HCT116 (cell line): ENCODE results near the gene BRIP1. TPM values are rescaled to one million over a fixed set of nuclear protein-coding genes. Genes with fewer than 3 reads are reported as not detected.
"Not testable (repeated sequence)": the region's sequence is repeated elsewhere in the genome, so short reads cannot be mapped to it uniquely, and the experiment has no call there.

Experiments
- ATAC-seq: fragments of 200-7000 bp; cut with Tn5 transposase; 2 replicates; pipeline ENCODE4 v1.9.1; 2020; ENCODE audit warnings: mild to moderate bottlenecking, moderate library complexity
- BruUV-seq: library from RNA; stranded (reverse); fragments of 400-500 nt; replicated peaks from 2 replicates; lab custom pipeline; 2021; lab: Mats Ljungman, UMichigan
- CTCF ChIA-PET: fragments of 300-600 bp; sonication (Branson Sonifier 250); formaldehyde crosslinking; loops from one replicate; lab custom pipeline; 2021; ENCODE audit warnings: antibody characterized with exemption; lab: Charles Lee
- POLR2A ChIA-PET: fragments of 300-600, 350-600 bp; sonication (Branson Sonifier 250); formaldehyde crosslinking; loops from one replicate; lab custom pipeline; 2021; ENCODE audit warnings: antibody characterized with exemption; lab: Charles Lee
- RAD21 ChIA-PET, 2 experiments: fragments of 300-600 bp; sonication (Branson Sonifier 250); formaldehyde crosslinking; loops; one replicate each; lab custom pipeline; 2023; ENCODE audit warnings: low total read pairs in 2 of 2; ENCODE audit not compliant: uncharacterized antibody in 2 of 2, unreplicated experiment in 2 of 2, low non-redundant PET in 1 of 2; lab: Charles Lee
- DNase-seq: peaks from one replicate; pipeline ENCODE4 v3.0.0-alpha.2; 2010; ENCODE audit warnings: low read depth, low spot score
- H2AFZ ChIP-seq: fragments of 200-600 bp; shearing (Covaris generic), sonication (generic); 2 replicates; pipeline ENCODE4 v1.6.1; 2017; ENCODE audit warnings: low read depth, mixed run types, mixed read lengths, antibody characterized with exemption, low read length; ENCODE audit not compliant: poor library complexity, severe bottlenecking
- H3K27ac ChIP-seq: 2 replicates; pipeline ENCODE4 v1.5.1; 2012; ENCODE audit warnings: low read depth, low read length
- H3K27me3 ChIP-seq: fragments of 200-600 bp; sonication (generic); 2 replicates; pipeline ENCODE4 v1.6.1; 2016; ENCODE audit warnings: mixed run types, low read length, mixed read lengths; ENCODE audit not compliant: insufficient read depth
- H3K36me3 ChIP-seq, 2 experiments: fragments of 200-500 bp in 1 of 2; fragments of 200-600 bp in 1 of 2; sonication (Bioruptor generic) in 1 of 2; sonication (generic) in 1 of 2; 2 replicates each; pipeline versions ENCODE4 v1.5.1 to v1.6.1; 2014 to 2016; ENCODE audit warnings: low read length in 2 of 2, inconsistent platforms in 1 of 2, mixed read lengths in 1 of 2, mixed run types in 1 of 2; ENCODE audit not compliant: insufficient read depth in 2 of 2, control insufficient read depth in 1 of 2
- H3K4me1 ChIP-seq, 2 experiments: fragments of 200-600 bp in 1 of 2; sonication (generic) in 1 of 2; 2 replicates each; pipeline versions ENCODE4 v1.5.1 to v1.6.1; 2012 to 2017; ENCODE audit warnings: low read length in 2 of 2, inconsistent platforms in 1 of 2, mild to moderate bottlenecking in 1 of 2, mixed read lengths in 1 of 2, mixed run types in 1 of 2, moderate library complexity in 1 of 2; ENCODE audit not compliant: insufficient read depth in 2 of 2, control insufficient read depth in 1 of 2
- H3K4me2 ChIP-seq: fragments of 200-600 bp; sonication (generic); 2 replicates; pipeline ENCODE4 v1.6.1; 2017; ENCODE audit warnings: mixed run types, low read length, mixed read lengths
- H3K4me3 ChIP-seq, 2 experiments: fragments of 200-600 bp in 1 of 2; sonication (generic) in 1 of 2; replicated peaks in 1 of 2; 2 replicates each; pipeline ENCODE4 v1.5.1; 2011 to 2016; ENCODE audit warnings: low read length in 2 of 2, control low read depth in 1 of 2, low read depth in 1 of 2, mild to moderate bottlenecking in 1 of 2, mixed read lengths in 1 of 2, mixed run types in 1 of 2
- H3K79me2 ChIP-seq: fragments of 200-600 bp; sonication (generic); 2 replicates; pipeline ENCODE4 v1.6.1; 2017; ENCODE audit warnings: mild to moderate bottlenecking, mixed run types, low read length, moderate library complexity, mixed read lengths; ENCODE audit not compliant: insufficient read depth
- H3K9ac ChIP-seq: fragments of 200-600 bp; sonication (generic); 2 replicates; pipeline ENCODE4 v1.6.1; 2016; ENCODE audit warnings: low read length, mixed read lengths
- H3K9me2 ChIP-seq: fragments of 200-600 bp; sonication (generic), shearing (Covaris generic); 2 replicates; pipeline ENCODE4 v1.6.1; 2017; ENCODE audit warnings: mixed run types, mild to moderate bottlenecking, moderate library complexity; ENCODE audit not compliant: insufficient read depth
- H3K9me3 ChIP-seq, 2 experiments: fragments of 200-500 bp in 1 of 2; fragments of 200-600 bp in 1 of 2; sonication (Bioruptor generic) in 1 of 2; sonication (generic) in 1 of 2; 2 replicates each; pipeline ENCODE4 v1.6.1; 2014 to 2017; ENCODE audit warnings: low read length in 2 of 2, mixed read lengths in 2 of 2, inconsistent platforms in 1 of 2, low read depth in 1 of 2, mild to moderate bottlenecking in 1 of 2, mixed run types in 1 of 2, moderate library complexity in 1 of 2; ENCODE audit not compliant: control insufficient read depth in 1 of 2, insufficient read depth in 1 of 2
- H4K20me1 ChIP-seq: fragments of 200-600 bp; sonication (generic), shearing (Covaris generic); 2 replicates; pipeline ENCODE4 v1.6.1; 2017; ENCODE audit warnings: mixed run types, mild to moderate bottlenecking, moderate library complexity; ENCODE audit not compliant: insufficient read depth
- ATF3 ChIP-seq: IDR thresholded peaks from 2 replicates; pipeline ENCODE4 v1.6.1; 2012
- CBX3 ChIP-seq: IDR thresholded peaks from 2 replicates; pipeline ENCODE4 v1.6.1; 2012; ENCODE audit warnings: low read depth
- EGR1 ChIP-seq: IDR thresholded peaks from 2 replicates; pipeline ENCODE4 v1.6.1; 2012; ENCODE audit warnings: low read depth
- EZH2phosphoT487 ChIP-seq: fragments of 200-600 bp; IDR thresholded peaks from 2 replicates; pipeline ENCODE4 v1.6.1; 2018; ENCODE audit warnings: antibody characterized with exemption, borderline replicate concordance
- MAX ChIP-seq: IDR thresholded peaks from 2 replicates; pipeline ENCODE4 v1.6.1; 2012
- POLR2AphosphoS5 ChIP-seq: IDR thresholded peaks from 2 replicates; pipeline ENCODE4 v1.6.1; 2011; ENCODE audit warnings: mild to moderate bottlenecking, low read depth, low read length, moderate library complexity
- RAD21 ChIP-seq: IDR thresholded peaks from 2 replicates; pipeline ENCODE4 v1.6.1; 2012; ENCODE audit warnings: low read depth, mild to moderate bottlenecking
- SIN3A ChIP-seq: IDR thresholded peaks from 2 replicates; pipeline ENCODE4 v1.6.1; 2012; ENCODE audit warnings: low read depth
- SP1 ChIP-seq: IDR thresholded peaks from 2 replicates; pipeline ENCODE4 v1.6.1; 2012; ENCODE audit warnings: low read depth
- TCF7L2 ChIP-seq: IDR thresholded peaks from 2 replicates; pipeline ENCODE4 v1.7.0; 2011; ENCODE audit warnings: borderline replicate concordance, inconsistent platforms; ENCODE audit not compliant: insufficient read depth, insufficient read length; ENCODE audit errors: extremely low read depth
- YY1 ChIP-seq: IDR thresholded peaks from 2 replicates; pipeline ENCODE4 v1.6.1; 2011; ENCODE audit warnings: low read length, low read depth, moderate library complexity, mild to moderate bottlenecking; ENCODE audit not compliant: insufficient replicate concordance; ENCODE audit errors: extremely low read depth
- ZNF274 ChIP-seq: fragments of 200-500 bp; sonication (Bioruptor generic); IDR thresholded peaks from 2 replicates; pipeline ENCODE4 v1.6.1; 2014; ENCODE audit warnings: mild to moderate bottlenecking, low read depth, low read length, inconsistent platforms
- intact Hi-C: fragments of 100-400 bp; cut with micrococcal nuclease; formaldehyde crosslinking; loops from 2 replicates; pipeline ENCODE4 v1.10.0; 2022
- total RNA-seq: library from RNA; stranded (reverse); gene quantifications from one replicate; pipeline ENCODE4 v1.2.1, GENCODE V29; 2021; ENCODE audit not compliant: unreplicated experiment

The BRIP1 gene
- total RNA-seq, 1 experiment from 2014 or later, result 22.2 TPM

- TF ChIP-seq EGR1, result no peak
- H3K27me3 ChIP-seq, result no peaks in the 10 kb centered on the region
- CTCF ChIA-PET, result no interaction called here
- no peak overlapping the region for H2AFZ ChIP-seq
- POLR2A ChIA-PET, result interaction anchor here (0.6 kb wide), 1 partner anchor 225 kb away, joined by 3 read pairs; no protein-coding TSS in a partner anchor
- H3K36me3 ChIP-seq, result peaks cover 0 to 8% of the 10 kb centered on the region in 2 experiments; a peak in 1 of 4 replicates
- H3K4me1 ChIP-seq, result no peaks in the 10 kb centered on the region
- peaks cover 17% of the 10 kb centered on the region for H3K79me2 ChIP-seq
- no peak overlapping the region for H3K4me2 ChIP-seq
- no peak overlapping the region for H3K9ac ChIP-seq
- no peak overlapping the region for H3K27ac ChIP-seq
- intact Hi-C loops, result no loop called here
- no peaks in the 10 kb centered on the region for H3K9me2 ChIP-seq
- ATAC-seq (no peak), DNase-seq (no peak)
- H3K4me3 ChIP-seq, result no peak overlapping the region
- RAD21 ChIA-PET, result no interaction called here
- no TSS peak for BruUV-seq
- no peaks in the 10 kb centered on the region for H4K20me1 ChIP-seq
- H3K9me3 ChIP-seq, result no peaks in the 10 kb centered on the region
These were observed 41.7 kb downstream of the BRIP1 start for GRCh38 chr17:61821655-61822054.

GRCh38 chr17:61819265-61819664 lies 44.1 kb downstream of the BRIP1 start:
- H3K27me3 ChIP-seq, H3K27ac ChIP-seq, H3K4me3 ChIP-seq, CTCF ChIA-PET, POLR2A ChIA-PET, H3K36me3 ChIP-seq, DNase-seq, H3K4me2 ChIP-seq, intact Hi-C loops, H3K4me1 ChIP-seq, H3K79me2 ChIP-seq, H3K9me2 ChIP-seq, H3K9me3 ChIP-seq, H4K20me1 ChIP-seq, BruUV-seq, ATAC-seq, RAD21 ChIA-PET, H2AFZ ChIP-seq, H3K9ac ChIP-seq: not testable (repeated sequence)

GRCh38 chr17:61818225-61818624 lies 45.1 kb downstream of the BRIP1 start:
- H3K4me1 ChIP-seq, result no peaks in the 10 kb centered on the region
- no peak overlapping the region for H3K4me2 ChIP-seq
- no peaks in the 10 kb centered on the region for H3K9me3 ChIP-seq
- H3K4me3 ChIP-seq, result no peak overlapping the region
- no peaks in the 10 kb centered on the region; the same call in 1 of the 2 replicates for H3K79me2 ChIP-seq
- intact Hi-C loops, result no loop called here
- RAD21 ChIA-PET, result no interaction called here
- no peak overlapping the region for H3K9ac ChIP-seq
- peaks cover 0 to 8% of the 10 kb centered on the region in 2 experiments; a peak in 1 of 4 replicates for H3K36me3 ChIP-seq
- H4K20me1 ChIP-seq, result no peaks in the 10 kb centered on the region
- no peak for TF ChIP-seq TCF7L2
- no peak for TF ChIP-seq YY1
- no peak for TF ChIP-seq RAD21
- no peak for TF ChIP-seq SP1
- no peak for TF ChIP-seq EZH2phosphoT487
- no peak for TF ChIP-seq SIN3A
- TF ChIP-seq POLR2AphosphoS5, result no peak
- TF ChIP-seq ATF3, result no peak
- no peak for TF ChIP-seq MAX
- TF ChIP-seq ZNF274, result no peak
- no peak for TF ChIP-seq CBX3
- no peak for TF ChIP-seq EGR1
- TF ChIP-seq, all 23 proteins: peak for 0
- no peak for ATAC-seq
- DNase-seq, result no peak
- ChIA-PET CTCF (no interaction called here), POLR2A (no interaction called here)
- H3K27ac ChIP-seq, result no peak overlapping the region
- H3K9me2 ChIP-seq, result no peaks in the 10 kb centered on the region
- no TSS peak for BruUV-seq
- no peaks in the 10 kb centered on the region for H3K27me3 ChIP-seq
- no peak overlapping the region for H2AFZ ChIP-seq
